Myocyte (in vitro differentiated cells): ENCODE results near the gene UBE2QL1. TPM values are rescaled to one million over a fixed set of nuclear protein-coding genes. Genes with fewer than 3 reads are reported as not detected.

Experiments
- DNase-seq: peaks from one replicate; pipeline ENCODE4 v3.0.0-alpha.2; 2012; ENCODE audit warnings: low read depth
- total RNA-seq: library from RNA; depleted of rRNA; stranded (reverse); fragments of >200 nt; gene quantifications from 2 replicates; pipeline ENCODE4 v1.2.3, GENCODE V29; 2014

Gene UBE2QL1
- total RNA-seq, 1 donor from 2014 or later: 0.08 TPM

GRCh38 chr5:6427694-6428093 is 21.0 kb upstream of the UBE2QL1 start:
- DNase-seq: no peak

GRCh38 chr5:6430418-6431028 is 18.1 kb upstream of the UBE2QL1 start:
- DNase-seq: no peak

- DNase-seq: no peak
These were observed 17.2 kb upstream of the UBE2QL1 start for GRCh38 chr5:6431214-6432195.

- no peak for DNase-seq
These were observed 16.5 kb upstream of the UBE2QL1 start for GRCh38 chr5:6432206-6432605.

GRCh38 chr5:6434731-6435130 is 13.9 kb upstream of the UBE2QL1 start:
- no peak for DNase-seq

- peak; percentile 22 for DNase-seq
These were observed 13.3 kb upstream of the UBE2QL1 start for GRCh38 chr5:6435356-6435755.

GRCh38 chr5:6436715-6437331 is 11.8 kb upstream of the UBE2QL1 start:
- no peak for DNase-seq

GRCh38 chr5:6439588-6440550 is 8.8 kb upstream of the UBE2QL1 start:
- no peak for DNase-seq

GRCh38 chr5:6442333-6442732 is 6.3 kb upstream of the UBE2QL1 start:
- DNase-seq: no peak

- DNase-seq: no peak
These were observed 5.3 kb upstream of the UBE2QL1 start for GRCh38 chr5:6443326-6443725.

GRCh38 chr5:6446042-6446441 is 2.6 kb upstream of the UBE2QL1 start:
- no peak for DNase-seq

- DNase-seq: no peak
These were observed 1.9 kb upstream of the UBE2QL1 start for GRCh38 chr5:6446626-6447309.

- DNase-seq: no peak
These were observed 1.1 kb upstream of the UBE2QL1 start for GRCh38 chr5:6447384-6448140.

- DNase-seq: no peak
These were observed 543 bp upstream of the UBE2QL1 start for GRCh38 chr5:6448141-6448491.

GRCh38 chr5:6449465-6450158 is 953 bp downstream of the UBE2QL1 start:
- DNase-seq: no peak

GRCh38 chr5:6450319-6450833 is 1.7 kb downstream of the UBE2QL1 start:
- DNase-seq: no peak

GRCh38 chr5:6452622-6453504 is 4.2 kb downstream of the UBE2QL1 start:
- DNase-seq: no peak
